Stimulated activated CD4-positive, alpha-beta T cell treated with anti-CD3 and anti-CD28 coated beads, TNF-alpha, amount 100 ng/mL, for 24 hours (primary cell): Measurements from ENCODE around the gene C12orf56.
A peak's percentile ranks its signal among the peaks of the same experiment; 100 is the strongest.
"Not testable (repeated sequence)": the region's sequence is repeated elsewhere in the genome, so short reads cannot be mapped to it uniquely, and the experiment has no call there.

ENCODE experiments used
- DNase-seq, 3 experiments: peaks; one replicate each; pipeline ENCODE4 v3.0.0-alpha.2; 2020; ENCODE audit warnings: low read depth in 3 of 3

The C12orf56 gene

GRCh38 chr12:64232196-64232595, 158.4 kb downstream of the C12orf56 start:
- DNase-seq, result no peak

DNA sequence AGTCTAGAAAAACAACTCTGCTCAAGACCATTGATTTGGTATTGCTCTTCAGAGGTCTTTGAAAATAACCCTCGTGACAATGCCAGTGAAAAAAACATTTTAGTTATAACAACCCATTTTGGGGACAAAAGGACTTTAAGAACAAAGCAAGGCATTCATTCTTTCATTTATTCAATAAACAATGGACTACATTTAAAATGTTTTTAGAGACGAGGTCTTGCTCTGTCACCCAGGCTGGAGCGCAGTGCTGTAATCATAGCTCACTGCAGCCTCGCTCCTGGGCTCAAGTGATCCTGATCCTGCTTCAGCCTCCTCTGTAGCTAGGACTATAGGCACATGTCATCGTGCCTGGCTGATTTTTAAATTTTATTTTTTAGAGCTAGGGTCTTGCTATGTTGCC, 160.8 kb downstream of the C12orf56 start:
- no peak for DNase-seq

- no peak for DNase-seq
Measured at GRCh38 chr12:64229240-64229639, 161.3 kb downstream of the C12orf56 start.

DNA sequence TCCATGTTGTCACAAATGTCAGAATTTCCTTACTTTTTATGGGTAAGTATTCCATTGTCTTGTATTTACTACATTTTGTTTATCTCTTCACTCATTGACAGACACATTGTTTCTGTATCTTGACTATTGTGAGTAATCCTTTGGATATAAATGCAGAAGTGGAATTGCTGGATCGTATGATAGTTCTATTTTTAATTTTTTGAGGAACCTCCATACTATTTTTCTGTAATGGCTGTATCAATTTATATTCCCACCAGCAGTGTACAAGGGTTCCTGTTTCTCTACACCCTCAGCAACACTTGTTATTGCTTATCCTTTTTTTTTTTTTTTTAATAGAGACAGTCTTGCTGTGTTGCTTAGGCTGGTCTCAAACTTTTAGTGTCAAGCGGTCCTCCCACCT, 164.9 kb downstream of the C12orf56 start:
- no peak for DNase-seq

- peak; percentile 86 to 88 (median 86) for DNase-seq
Measured at GRCh38 chr12:64222009-64222765, 168.4 kb downstream of the C12orf56 start, which contains the start of gene KICS2. TSS of gene KICS2 (minus strand) at chr12:64222296. CDS start at chr12:64222237, 59 bp downstream.

GRCh38 chr12:64221651-64222008, 168.9 kb downstream of the C12orf56 start:
- DNase-seq, result peak; percentile 31 to 61 (median 33)

- no peak for DNase-seq
Measured at GRCh38 chr12:64220046-64220445, 170.5 kb downstream of the C12orf56 start.

- no peak for DNase-seq
Measured at GRCh38 chr12:64219145-64219544, 171.4 kb downstream of the C12orf56 start.

GRCh38 chr12:64218597-64218996, 172.0 kb downstream of the C12orf56 start:
- no peak for DNase-seq

DNA sequence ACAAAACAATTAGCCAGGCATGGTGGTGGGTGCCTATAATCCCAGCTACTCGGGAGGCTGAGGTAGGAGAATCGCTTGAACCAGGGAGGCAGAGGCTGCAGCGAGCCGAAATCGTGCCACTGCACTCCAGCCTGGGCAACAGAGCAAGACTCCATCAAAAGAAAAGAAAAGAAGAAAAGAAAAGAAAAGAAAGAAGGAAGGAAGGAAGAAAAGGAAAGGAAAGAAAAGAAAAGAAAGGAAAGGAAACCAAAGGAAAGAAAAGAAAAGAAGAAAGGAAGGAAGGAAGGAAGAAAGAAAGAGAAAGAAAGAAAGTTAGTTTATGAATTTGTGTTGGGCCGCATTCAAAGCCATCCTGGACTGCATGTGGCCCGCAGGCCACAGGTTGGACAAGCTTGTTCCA, 172.9 kb downstream of the C12orf56 start:
- DNase-seq, result not testable (repeated sequence)

GRCh38 chr12:64216239-64216638, 174.3 kb downstream of the C12orf56 start:
- no peak for DNase-seq
